GF-D8 (cell line): ENCODE measurements around the gene KARS1.
"Not testable (repeated sequence)": the region's sequence is repeated elsewhere in the genome, so short reads cannot be mapped to it uniquely, and the experiment has no call there.

Experiments used
- DNase-seq: peaks from one replicate; lab custom pipeline; 2025; lab: John Stamatoyannopoulos, UW

Gene KARS1

DNA sequence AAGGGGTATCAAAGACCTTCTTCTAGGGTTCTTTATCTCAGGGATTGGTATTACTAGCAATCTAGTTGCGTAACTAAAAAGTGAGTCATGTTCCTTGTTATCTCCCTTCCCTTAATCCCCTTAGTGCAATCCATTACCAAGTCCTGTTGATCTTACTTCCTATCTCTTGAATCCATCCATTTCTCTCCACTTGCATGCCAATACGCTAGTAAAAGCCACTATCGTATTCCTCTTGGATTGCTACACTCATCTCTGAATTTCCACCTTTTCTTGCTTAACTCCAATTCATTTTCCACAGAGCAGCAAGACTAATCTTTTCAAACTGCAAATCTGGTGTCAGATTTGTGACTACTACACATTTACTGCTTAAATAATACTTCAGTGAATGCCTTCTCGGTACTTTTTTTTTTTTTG, 22.5 kb downstream of the KARS1 start:
- DNase-seq = peak; percentile 9

DNA sequence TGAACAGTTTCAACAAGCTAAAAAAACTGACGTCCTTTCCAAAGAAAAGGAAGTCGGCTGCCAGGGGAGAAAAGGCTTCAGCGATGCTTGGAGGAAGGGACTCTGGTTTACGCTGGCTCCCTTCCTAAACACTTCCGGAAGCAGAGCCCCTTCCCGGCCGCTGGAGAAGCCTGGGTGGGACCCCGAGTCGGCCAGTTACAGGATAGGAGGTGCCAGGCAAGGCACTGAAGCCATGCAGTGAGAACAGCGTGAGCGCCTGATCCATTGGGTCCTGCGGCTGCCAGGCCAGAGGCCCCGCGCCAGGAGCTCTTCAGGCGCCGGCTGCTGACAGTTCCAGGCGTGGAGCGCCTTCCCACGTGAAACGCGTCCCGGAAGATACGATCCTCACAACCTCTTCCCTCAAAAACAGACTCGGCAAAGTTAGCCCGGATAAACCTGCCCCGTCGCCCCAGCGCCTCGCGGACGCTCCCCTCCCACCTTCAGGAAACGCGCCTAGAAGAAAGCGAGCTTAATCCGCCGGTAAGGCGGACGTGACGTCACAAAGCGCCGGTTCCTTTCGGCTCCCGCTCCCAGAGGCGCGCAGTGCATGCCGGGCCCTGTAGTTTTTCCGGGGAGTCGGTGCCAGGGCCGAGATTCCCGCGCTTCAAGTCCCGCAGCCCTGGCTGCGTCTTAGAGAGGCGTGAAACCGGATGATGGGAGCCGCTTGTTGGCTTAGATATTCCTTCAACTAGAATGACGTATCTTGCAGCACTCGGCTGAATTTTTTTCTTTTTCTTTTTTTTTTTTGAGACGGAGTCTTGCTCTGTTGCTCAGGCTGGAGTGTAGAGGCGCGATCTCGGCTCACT, 24.5 kb downstream of the KARS1 start, which contains the start of gene ADAT1:
Gene ADAT1, minus strand, starts transcription at position 521 of the 845 bp plus-strand sequence. CDS start 2,482 bp downstream, outside the sequence.
- peak; percentile 87 for DNase-seq

DNA sequence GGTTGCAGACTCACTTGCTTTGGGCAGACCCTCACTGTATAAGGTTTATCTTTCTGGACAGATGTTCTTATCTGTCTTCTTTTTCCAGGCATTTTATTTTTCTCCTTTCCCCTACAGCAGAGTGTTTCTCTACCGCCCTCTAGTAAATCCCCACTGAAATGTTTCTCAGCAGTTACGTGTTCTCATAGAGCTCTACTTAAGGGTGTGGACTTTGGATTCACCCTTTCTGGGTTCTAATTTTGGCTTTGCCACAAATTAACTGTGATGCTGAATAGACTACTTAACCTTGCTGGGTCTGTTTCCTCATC, 26.3 kb downstream of the KARS1 start:
- peak; percentile 31 for DNase-seq

DNA sequence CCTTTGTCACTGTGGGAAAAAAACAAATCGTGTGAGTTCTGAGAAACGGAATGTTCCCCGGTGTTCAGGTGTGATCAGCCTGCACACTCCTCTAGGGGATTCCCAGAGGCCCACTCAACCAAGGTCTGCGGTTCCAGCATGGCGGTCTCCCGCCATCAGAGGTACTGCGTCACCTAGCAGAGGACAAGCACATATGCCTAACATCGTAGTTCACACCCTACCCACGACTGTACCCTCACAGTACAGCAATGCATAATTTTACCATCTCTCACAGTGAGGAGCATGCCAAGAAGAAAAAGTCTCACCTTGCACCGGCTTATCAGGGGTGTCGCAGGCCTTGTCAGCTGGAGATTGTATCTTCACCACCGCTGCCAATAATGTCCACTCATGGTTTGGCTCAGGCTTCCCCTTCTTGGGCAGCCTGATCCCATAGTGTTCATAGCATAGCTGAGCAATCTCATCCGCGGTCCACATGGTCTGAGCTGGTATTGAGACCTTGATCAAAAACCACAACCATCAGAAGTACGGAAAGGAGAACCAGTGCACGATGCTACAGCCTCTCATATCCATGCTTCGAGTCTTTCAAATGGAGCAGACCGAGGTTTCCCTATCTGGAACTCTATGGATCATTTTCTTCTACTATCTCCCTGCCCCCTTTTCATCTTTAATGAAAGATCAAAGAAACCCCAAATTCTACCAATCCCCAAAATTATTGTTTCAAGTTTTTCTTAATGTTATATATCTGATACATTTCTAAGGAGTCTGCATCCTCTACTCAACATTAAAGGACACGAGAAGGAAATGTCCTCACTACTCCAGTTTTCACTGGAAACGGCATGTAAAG, 26.9 kb downstream of the KARS1 start:
- DNase-seq = peak; percentile 5

DNA sequence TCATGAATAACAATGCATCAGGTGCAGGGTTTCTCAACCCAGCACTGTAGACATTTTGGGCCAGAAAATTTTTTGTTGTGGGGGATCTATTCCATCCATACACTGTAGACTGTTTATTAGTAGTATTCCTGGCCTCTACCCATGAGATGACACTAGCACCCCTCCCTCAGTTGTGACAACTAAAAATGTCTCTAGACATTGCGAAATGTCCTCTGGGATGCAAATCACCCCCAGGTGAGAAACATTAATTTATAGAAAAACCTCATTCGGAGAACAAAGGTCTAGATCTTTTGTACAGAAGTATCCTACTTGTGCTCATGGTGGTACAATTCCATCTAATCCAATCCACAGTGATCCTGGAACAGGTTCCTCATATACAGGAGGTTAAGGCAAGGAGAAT, 28.7 kb downstream of the KARS1 start:
- no peak for DNase-seq

DNA sequence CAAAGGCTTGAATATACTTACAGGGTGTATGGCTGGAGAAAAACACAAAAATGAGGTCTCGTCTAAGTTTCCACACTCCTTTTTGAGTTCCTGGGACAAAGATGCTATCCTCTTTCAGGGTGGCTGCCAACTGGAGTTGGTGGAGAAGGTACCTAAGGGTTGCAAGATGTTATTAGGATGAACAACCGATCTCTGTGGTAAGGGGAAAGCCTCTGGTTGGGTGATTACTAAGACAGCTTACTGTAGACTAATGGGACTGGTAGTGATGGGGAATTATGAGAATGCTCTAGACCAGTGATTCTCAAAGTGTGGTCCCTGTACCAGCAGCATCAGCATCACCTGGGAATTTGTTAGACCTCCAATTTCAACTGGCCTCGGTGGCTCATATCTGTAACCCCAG, 30.3 kb downstream of the KARS1 start:
- no peak for DNase-seq

DNA sequence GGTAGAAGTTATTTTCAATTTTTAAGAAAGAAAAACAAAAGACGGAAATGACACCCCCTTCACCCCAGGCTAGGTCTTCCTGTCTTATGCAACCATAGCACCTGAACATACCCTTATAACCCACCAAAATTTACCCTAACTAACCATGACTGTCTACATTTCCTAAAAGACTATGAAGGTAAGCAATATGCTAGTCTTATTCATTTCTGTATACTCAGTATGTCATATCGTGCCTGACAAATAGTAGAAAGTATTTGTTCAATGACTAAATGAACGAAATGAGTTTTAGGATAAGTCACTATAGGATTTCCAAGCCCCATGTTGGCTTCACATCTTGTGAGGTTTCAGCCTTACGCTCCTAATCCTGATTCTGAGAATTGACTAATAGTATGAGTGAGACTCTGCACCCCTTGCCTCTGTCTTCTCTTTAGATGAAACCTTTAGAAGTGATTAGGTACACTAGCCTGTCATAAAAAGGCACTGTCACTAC, 30.9 kb downstream of the KARS1 start:
- DNase-seq = no peak

DNA sequence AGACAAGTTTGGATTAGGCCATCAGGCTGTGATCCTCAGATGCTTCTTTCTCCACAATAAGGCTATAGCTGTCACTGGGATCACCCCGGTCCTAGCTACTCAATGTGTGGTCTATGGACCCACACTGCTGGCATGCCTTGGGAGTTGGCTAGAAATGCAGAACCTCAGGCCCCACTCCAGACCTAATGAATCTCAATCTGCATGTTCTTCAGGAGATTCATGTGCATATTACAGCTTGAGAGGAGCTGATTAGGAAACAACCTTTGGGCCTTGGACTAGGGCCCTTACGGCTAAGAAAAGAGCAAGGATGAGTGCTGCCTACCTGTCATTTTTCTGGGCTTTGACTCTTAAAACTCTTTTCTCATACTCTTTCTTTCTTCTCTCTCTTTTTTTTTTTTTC, 31.8 kb downstream of the KARS1 start:
- no peak for DNase-seq

DNA sequence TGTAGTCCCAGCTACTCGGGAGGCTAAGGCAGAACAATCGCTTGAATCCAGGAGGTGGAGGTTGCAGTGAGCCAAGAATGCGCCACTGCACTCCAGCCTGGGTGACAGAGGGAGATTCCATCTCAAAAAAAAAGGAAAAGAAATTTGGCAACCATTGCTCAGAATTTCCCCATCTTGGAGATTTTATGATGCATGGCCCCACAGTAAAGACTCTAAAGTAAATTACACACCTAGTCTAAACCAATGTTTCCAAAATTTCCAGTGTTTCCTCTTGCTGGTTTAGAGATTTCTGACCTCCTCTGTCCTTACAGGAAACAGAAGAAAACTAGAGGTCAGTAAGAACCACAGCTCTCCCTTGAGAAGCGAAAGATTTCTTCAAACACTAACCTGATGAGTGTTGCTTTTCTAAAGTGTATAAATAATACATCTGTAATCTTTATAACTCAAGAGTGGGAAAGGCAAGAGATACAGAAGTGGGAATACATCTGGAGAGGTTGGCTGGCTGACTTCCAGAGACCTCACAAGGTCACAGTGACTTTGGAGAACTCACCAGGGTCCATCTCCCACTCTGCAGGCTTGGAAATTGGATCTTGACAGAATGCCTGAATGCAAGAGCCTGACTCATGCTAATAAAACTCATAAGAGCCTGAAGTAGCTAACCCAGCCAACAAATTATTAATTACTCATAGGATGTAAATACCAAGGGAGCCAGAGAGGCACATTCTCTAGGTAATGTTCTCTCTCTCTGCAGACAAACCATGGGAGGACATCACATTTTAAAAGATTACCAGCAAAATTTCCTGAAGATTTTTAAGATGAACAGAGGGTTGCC, 33.2 kb downstream of the KARS1 start:
- no peak for DNase-seq

DNA sequence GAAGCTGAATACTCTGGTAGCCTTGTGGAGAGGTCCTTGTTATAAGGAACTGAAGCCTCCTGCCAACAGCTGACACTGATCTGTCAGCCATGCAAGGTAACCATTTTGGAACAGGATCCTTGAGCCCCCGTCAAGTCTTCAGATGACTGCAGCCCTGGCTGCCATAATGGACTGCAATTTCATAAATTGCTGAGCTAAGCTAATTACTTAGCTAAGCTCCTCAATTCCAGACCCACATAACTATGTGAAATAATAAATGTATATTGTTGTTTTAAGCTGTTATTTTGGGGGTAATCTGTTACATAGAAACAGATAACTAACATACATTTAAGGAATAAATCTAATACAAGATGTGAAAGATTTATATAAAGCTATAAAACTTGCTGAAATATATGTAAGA, 41.0 kb downstream of the KARS1 start:
- DNase-seq = no peak

DNA sequence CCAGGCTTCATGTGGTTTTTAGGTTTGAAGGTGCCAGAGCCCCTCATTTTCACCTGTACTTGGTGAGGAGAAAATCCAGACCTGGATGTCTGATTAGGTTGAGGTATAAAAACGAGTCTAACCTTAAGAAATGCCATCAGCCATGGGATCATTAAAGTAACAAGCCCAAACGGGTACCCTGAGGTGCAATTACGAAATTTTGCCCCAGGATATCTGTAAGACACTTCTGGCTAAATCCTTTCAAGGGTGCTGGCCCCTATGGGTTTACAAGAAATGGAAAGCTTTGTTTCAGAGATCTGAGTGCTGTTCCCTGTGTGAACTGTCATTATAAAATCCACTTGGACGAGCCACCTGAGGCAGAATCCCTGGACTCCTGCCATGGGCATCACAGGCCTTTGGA, 44.2 kb downstream of the KARS1 start:
- no peak for DNase-seq

DNA sequence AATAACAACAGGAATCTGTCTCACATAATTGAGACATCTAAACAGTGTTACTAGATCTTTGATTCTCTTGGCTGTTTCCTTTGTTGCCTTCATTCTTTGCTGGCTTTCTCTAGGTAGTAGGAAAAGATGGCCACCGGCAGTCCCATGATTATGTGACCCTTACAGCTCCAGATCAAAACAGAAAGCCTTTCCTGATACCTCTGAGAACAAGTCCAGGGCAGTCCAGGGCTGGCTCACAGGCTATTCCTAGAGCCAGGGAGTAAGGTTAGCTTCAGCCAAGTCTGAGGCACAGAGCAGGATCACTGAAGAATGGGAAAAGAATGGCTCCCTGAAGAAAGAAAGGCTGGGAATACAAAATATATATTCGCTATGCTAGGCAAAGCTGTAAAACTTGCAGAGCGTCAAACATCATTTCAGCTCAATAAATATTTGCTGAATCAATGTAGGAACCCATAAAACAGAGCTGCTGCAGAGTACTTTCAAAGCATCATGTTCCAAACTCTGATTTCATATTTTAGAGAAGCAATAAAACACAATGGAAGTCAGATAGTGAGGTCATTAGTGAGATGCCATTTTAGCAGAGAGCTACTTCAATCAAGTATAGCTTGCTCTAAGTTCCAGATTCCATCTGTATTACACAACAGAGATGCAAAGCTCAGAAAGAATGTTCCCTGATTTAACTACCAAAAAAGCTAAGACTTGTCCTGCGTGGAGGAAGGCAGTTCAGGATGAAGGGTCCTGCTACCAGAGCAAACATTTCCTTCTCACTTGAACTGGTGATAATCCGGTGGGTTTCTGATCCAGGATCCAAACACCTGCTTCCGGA, 47.8 kb downstream of the KARS1 start:
- DNase-seq = no peak

DNA sequence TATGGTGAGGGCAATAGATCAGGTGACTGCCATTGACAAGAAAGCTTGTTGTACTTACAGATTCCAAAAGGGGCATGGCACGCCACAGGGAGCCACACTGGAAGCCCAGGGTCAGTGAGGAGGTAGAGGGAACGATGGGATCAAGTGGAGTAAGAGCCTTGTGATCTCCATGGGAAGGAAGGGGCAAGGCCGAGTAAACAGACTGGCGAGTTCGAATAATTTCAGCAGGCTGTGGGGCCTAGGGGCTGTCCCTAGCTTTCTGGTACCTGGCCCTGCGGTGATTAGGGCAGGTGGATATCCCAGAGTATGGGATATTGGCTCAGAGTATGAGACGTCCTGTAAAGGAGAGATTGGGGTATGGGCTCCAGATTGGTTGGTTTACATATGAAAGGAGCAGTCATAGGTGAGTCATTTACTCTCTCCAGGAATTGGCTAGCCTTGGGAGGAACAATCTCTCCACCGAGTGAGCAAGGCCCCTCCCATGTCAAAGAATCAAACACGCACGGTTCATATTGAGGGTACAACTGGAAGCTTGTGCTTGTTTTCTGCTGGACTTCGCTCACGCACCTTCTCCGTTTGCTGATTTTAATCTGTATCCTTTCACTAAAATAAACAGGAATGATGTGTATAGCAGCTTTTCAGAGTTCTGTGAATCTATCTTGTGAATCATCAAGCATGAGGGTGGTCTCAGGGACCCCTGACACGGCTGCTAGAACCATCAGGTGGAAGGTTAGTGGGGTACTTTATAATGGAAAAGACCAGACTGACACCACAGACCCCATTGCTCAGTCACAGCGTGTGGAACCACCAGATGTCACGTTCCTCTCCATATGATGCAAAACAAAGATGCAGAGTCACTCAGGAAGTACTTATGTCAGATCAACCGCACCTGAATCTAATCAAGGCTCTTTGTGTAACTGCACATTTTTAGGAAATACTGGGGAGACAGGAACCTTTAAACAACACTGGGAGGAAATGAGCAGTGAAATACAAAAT, 53.3 kb downstream of the KARS1 start:
- peak; percentile 80 for DNase-seq

DNA sequence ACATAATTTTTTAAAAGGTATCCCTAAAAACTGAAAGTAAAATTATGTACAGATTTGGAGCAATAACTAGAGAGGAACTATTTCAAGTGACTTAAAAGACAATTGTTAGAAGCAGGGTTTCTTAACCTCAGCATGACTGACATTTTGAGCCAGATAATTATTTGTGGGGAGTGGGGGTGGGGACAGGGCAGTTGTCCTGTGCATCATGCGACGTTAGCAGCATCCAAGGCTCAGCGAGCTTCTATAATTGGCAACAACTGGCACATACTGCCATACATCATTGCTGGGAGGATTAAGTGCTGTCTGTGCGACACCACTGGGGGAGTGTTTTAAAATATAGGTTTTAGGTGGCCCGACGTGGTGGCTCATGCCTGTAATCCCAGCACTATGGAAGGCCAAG, 54.2 kb downstream of the KARS1 start:
- DNase-seq = no peak

DNA sequence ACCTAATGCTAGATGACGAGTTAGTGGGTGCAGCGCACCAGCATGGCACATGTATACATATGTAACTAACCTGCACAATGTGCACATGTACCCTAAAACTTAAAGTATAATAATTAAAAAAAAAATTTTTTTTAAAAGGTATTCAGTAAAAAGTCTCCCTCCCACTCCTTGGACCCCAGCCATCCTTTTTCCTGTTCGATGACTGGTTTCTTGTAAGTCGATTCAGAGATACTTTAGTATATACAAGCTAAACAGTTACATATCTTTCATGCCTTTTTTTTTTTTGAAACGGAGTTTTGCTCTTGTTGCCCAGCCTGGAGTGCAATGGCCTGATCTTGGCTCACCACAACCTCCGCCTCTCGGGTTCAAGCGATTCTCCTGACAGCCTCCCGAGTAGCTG, 55.5 kb downstream of the KARS1 start:
- DNase-seq = not testable (repeated sequence)

DNA sequence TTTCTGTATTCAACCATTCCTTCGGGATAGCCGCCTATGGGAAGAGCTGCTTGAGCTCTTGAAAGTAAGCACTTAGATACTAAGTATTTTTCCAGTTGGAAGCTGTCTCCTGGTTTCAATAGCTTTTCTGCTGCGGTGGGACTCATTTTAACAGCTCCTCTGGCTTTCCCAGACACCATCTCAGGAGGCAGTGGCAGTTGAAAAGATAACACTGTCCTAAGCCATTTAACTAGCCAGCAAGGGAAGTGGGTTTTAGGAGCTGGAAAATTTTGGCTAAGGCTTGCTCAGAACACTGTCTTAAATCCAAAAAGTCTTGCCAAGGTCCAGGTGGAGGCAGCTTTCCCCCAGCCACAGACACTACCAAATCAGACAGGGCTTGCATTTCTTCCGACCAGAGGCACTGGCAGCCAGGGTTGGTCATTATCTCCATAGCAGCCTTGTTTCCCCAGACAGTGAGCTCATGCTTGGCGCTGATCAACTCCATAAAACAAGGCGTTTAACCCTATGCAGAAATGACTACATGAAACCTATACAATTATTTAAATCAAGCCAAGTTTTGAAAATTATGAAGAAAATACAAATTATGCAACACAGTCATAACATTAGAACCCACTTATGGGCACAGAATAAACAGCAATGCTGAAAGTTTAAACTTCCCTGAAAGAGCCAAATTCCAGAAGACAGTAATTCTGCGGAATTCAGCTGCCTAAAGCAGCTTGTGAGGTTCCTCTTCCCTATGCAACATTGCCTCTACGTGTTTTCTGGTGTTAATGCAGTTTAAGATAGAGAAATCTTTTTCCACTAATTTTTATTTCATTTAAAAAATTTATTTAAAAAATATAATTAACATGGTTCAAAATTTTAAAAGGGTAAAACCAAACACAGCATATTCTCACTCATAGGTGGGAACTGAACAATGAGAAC, 56.3 kb downstream of the KARS1 start:
- DNase-seq = no peak

DNA sequence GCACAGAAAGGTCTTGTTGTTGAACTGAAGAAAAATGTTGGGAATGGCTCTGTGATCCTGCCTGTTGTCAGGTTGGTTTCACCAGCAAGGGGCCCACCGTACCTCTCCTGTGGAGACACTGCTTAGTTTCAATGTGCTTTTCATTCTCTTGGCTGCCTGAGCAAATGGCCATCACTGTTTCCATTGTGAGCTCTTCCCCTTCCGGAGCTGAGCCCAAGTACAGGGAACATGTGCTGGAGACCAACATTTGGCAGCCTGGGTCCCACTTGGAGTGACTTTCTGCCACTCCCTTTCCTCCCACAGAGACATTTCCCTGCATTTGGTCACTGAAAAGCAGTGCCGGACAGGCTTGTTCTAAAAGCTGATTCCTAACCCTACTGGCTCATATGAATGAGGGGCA, 58.2 kb downstream of the KARS1 start:
- no peak for DNase-seq

DNA sequence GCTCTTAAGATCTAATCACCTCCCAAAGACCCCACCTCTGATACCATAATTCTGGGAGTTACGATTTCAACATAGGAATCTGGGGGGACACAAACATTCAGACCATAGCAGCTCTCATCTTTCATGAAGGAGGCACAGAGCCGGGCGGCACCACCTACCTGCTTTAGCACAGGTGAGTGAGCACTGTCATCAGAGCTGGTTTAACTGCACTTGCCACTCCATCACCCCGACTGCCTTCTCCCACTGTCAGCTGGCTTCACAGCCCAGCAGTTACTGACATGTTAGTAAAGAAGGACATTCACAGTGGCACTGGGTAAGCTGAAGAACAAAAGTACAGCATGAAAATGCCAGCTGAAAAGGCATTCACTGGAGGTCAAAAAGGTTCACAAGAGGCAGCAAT, 58.7 kb downstream of the KARS1 start:
- DNase-seq = no peak

DNA sequence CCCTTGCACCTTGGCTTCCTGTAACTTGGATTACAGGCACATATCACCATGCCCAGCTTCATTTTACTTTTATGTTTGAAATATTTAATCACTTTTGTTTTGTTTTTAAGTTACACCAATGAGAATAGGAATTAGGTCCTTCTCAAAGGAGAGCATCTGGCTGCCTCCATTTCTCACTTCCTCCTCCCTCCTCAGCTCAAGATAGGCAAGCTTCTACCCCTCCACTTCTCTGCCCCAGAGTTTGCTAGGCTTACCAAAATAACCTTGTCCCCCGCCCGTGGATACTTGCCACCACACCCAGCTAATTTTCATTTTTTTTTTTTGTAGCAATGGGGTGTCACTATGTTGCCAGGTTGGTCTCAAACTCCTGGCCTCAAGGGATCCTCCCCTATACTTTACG, 63.4 kb downstream of the KARS1 start:
- DNase-seq = no peak
